GM23248 (cell line): ENCODE results near the gene ADGRD1. TPM values are rescaled to one million over a fixed set of nuclear protein-coding genes. Genes with fewer than 3 reads are reported as not detected.

Experiments used
- DNase-seq: peaks from one replicate; pipeline ENCODE4 v3.0.0-alpha.2; 2015
- H2AFZ ChIP-seq: fragments of 200-600 bp; sonication (generic); 2 replicates; pipeline ENCODE4 v1.6.1; 2016; ENCODE audit warnings: antibody characterized with exemption
- H3F3A ChIP-seq: fragments of 200-600 bp; sonication (generic); 2 replicates; pipeline ENCODE4 v1.6.1; 2016; ENCODE audit warnings: mild to moderate bottlenecking, antibody characterized with exemption, mixed run types; ENCODE audit not compliant: insufficient read depth
- H3K27ac ChIP-seq: fragments of 200-600 bp; sonication (generic); 2 replicates; pipeline ENCODE4 v1.5.1; 2016; ENCODE audit warnings: mild to moderate bottlenecking
- H3K27me3 ChIP-seq: fragments of 200-600 bp; sonication (generic); replicated peaks from 2 replicates; pipeline ENCODE4 v1.6.1; 2016; ENCODE audit warnings: mild to moderate bottlenecking; ENCODE audit not compliant: insufficient read depth
- H3K36me3 ChIP-seq: fragments of 200-600 bp; sonication (generic); 2 replicates; pipeline ENCODE4 v1.6.1; 2016; ENCODE audit warnings: low read depth, mild to moderate bottlenecking
- H3K4me1 ChIP-seq: fragments of 200-600 bp; sonication (generic); 2 replicates; pipeline ENCODE4 v1.6.1; 2016; ENCODE audit warnings: mild to moderate bottlenecking; ENCODE audit not compliant: insufficient read depth
- H3K4me2 ChIP-seq: fragments of 200-600 bp; sonication (generic); one replicate; pipeline ENCODE4 v1.6.1; 2016; ENCODE audit warnings: mild to moderate bottlenecking; ENCODE audit not compliant: unreplicated experiment
- H3K4me3 ChIP-seq: fragments of 200-600 bp; sonication (generic); 2 replicates; pipeline ENCODE4 v1.5.1; 2016; ENCODE audit warnings: mild to moderate bottlenecking
- H3K79me2 ChIP-seq: fragments of 200-600 bp; sonication (generic); 2 replicates; pipeline ENCODE4 v1.6.1; 2016; ENCODE audit warnings: mild to moderate bottlenecking; ENCODE audit not compliant: insufficient read depth
- H3K9ac ChIP-seq: fragments of 200-600 bp; sonication (generic); 2 replicates; pipeline ENCODE4 v1.6.1; 2016; ENCODE audit warnings: mild to moderate bottlenecking
- H3K9me2 ChIP-seq: fragments of 200-600 bp; sonication (generic); 2 replicates; pipeline ENCODE4 v1.6.1; 2016; ENCODE audit warnings: mixed run types, mild to moderate bottlenecking, moderate library complexity; ENCODE audit not compliant: insufficient read depth
- H3K9me3 ChIP-seq: fragments of 200-600 bp; sonication (generic); one replicate; pipeline ENCODE4 v1.6.1; 2017; ENCODE audit warnings: low read depth
- H4K20me1 ChIP-seq: fragments of 200-600 bp; sonication (generic); 2 replicates; pipeline ENCODE4 v1.6.0; 2016; ENCODE audit not compliant: insufficient read depth
- EZH2 ChIP-seq: fragments of 200-600 bp; sonication (generic); IDR thresholded peaks from 2 replicates; pipeline ENCODE4 v1.6.1; 2018; ENCODE audit warnings: antibody characterized with exemption, mild to moderate bottlenecking; ENCODE audit not compliant: insufficient read depth, poor library complexity, severe bottlenecking
- EZH2phosphoT487 ChIP-seq: fragments of 200-600 bp; sonication (generic); IDR thresholded peaks from 2 replicates; pipeline ENCODE4 v1.6.1; 2018; ENCODE audit warnings: antibody characterized with exemption, moderate library complexity, mild to moderate bottlenecking, low read depth; ENCODE audit not compliant: insufficient read depth
- WGBS, 2 experiments: methylation state at CpG; one replicate each; pipeline ENCODE4 v1.1.6; 2015 to 2017; ENCODE audit warnings: low lambda C conversion rate in 2 of 2, low coverage in 1 of 2; ENCODE audit errors: missing lambda C conversion rate in 2 of 2; 5-methylcytosine and 5-hydroxymethylcytosine counted together
- in situ Hi-C: fragments of 300-500 bp; cut with MboI; formaldehyde crosslinking; loops from 2 replicates; pipeline ENCODE4 v1.15.0; 2020
- polyA plus RNA-seq: library from polyadenylated mRNA; unstranded; fragments of >200 nt; fragmentation: Nextera tagmentation; extraction: Ambion mirVana; gene quantifications from 2 replicates; pipeline ENCODE4 v1.2.1, GENCODE V29; 2016
- total RNA-seq: library from RNA; depleted of rRNA; stranded (reverse); fragments of >200 nt; shearing (Covaris generic); gene quantifications from 2 replicates; pipeline ENCODE4 v1.2.3, GENCODE V29; 2014

The ADGRD1 gene
- total and polyA plus RNA-seq, 2 experiments from 2014 or later = 7.9 to 11.2 TPM

DNA sequence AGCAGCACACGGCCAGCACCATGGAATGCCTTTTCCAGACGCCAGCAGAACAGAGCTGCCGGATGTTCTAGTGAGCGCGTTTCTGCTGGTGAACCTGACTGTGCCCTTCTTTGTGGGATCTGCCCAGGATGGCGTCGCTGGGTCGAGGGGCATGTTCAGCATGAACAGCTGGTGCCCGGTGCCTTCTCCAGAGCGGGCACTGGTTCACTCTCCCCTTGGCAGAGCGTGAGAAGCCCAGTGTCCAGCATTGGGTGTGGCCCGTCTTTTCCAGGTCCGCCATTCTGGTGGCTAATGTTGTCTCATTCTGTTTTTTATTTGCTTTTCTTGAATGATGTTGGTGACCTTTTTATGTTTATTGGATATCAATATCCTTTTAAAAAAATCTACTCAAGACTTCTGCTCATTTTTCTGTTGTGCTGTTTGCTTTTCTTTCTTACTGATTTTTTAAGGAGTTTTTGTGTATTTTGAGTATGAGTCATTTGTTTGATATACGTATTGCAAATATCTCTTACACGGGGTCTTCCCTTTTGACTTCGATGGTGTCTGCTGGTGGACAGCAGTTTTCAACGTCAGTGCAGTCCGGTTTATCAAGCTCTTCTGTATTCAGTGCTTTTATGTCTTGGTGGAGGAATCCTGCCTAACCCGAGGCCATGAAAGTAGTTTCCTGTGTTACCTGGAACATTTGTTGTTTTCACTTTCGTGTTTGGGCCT lies 74.3 kb downstream of the ADGRD1 start:
- Histone ChIP-seq H3K4me1 (no peaks in the 10 kb centered on the region), H3K9me3 (no peaks in the 10 kb centered on the region), H3F3A (no peaks in the 10 kb centered on the region), H3K9me2 (no peaks in the 10 kb centered on the region), H3K9ac (no peak overlapping the region), H4K20me1 (no peaks in the 10 kb centered on the region), H3K4me2 (no peak overlapping the region), H3K79me2 (no peaks in the 10 kb centered on the region), H3K4me3 (no peak overlapping the region), H2AFZ (no peak overlapping the region), H3K27ac (no peak overlapping the region), H3K27me3 (no peaks in the 10 kb centered on the region), H3K36me3 (no peaks in the 10 kb centered on the region)
- in situ Hi-C loops = no loop called here
- no peak for TF ChIP-seq EZH2phosphoT487
- no peak for TF ChIP-seq EZH2
- no peak for DNase-seq
- 76 to 79% methylated on average over 20 of the region's 20 CpGs for WGBS, 2 experiments

DNA sequence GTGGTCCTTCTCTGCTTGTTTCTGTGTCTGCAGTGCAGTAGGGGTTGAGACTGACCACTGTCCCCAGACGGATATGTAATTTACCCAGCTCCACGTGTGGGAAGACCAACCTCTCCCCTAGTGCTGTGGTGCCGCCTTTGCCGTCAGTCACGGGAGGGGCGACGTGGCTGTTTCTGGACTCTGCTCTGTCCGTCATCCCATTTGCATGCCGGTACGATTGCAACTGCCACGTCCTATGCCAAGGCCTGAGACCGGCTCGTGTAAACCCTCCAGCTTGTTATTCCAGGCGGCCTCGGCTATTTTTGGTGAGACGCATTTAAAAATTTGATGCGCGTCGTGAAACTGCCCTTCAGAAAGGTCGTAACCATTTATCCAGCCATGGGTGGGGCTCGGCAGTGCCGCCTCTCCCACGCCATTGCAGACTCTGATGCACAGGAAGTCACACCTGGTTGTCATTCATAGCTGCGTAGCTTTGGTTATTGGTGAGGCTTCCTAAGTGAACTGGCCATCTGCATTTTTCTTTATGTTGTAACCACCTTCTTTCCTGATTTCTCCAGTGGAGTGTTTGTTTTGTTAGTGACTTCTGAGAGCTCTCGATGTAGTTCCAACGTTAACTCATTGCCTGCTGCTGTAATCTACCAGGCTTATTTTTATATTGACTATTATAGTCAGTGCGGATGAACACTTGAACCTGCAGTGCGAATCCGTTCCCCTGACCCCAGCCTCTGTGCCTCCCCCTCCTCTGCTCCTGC lies 75.1 kb downstream of the ADGRD1 start:
- TF ChIP-seq EZH2phosphoT487 = no peak
- TF ChIP-seq EZH2 = no peak
- Histone ChIP-seq H3K9me3 (no peaks in the 10 kb centered on the region), H3F3A (no peaks in the 10 kb centered on the region), H4K20me1 (no peaks in the 10 kb centered on the region), H3K4me1 (no peaks in the 10 kb centered on the region), H3K79me2 (no peaks in the 10 kb centered on the region), H3K36me3 (no peaks in the 10 kb centered on the region), H3K9me2 (no peaks in the 10 kb centered on the region), H3K4me3 (no peak overlapping the region), H3K27me3 (no peaks in the 10 kb centered on the region), H2AFZ (no peak overlapping the region), H3K27ac (no peak overlapping the region), H3K9ac (no peak overlapping the region), H3K4me2 (no peak overlapping the region)
- DNase-seq = no peak
- 85 to 88% methylated on average over 29 of the region's 29 CpGs for WGBS, 2 experiments
- in situ Hi-C loops = no loop called here

DNA sequence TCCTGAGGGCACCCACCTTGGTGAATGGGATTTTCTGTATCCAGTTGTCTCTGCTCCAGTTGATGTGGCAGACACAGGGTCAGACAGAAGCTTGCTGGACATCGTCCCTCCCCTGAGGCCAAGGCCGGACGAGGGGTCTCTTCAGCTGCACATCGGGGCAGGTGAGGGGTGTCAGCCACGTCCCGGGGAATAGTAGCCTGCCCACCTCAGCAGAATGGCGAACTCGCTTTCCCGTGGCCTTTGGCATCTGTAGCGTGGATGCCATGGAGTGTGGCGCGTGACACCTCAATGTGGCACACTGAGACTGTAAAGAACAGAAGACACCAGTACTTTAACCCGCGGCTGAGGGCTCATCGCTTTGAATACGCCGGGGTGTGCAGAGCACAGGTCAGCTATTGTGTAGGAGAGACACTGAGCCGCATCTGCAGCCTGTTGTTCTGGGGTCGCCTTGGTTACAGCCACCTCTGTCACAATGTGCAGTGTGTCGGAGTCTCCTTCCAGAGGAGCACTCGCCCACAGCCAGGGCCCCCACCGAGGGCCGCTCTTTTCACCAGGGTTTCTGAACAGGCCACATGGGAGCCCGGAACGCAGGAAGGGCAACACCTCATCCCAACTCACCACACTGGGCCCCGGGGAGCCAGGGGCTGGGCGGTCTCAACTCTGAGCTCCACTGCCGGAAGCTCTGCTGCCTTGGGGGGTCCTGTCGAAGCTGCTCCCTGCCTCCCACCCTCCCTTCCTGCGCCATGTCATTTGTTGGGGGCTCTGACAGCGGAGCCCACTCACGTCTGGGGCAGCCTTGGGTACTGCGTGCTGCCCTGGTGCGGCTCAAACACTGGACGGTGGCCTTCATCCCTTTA lies 77.0 kb downstream of the ADGRD1 start:
- Histone ChIP-seq H3K79me2 (no peaks in the 10 kb centered on the region), H3K9me3 (no peaks in the 10 kb centered on the region)

DNA sequence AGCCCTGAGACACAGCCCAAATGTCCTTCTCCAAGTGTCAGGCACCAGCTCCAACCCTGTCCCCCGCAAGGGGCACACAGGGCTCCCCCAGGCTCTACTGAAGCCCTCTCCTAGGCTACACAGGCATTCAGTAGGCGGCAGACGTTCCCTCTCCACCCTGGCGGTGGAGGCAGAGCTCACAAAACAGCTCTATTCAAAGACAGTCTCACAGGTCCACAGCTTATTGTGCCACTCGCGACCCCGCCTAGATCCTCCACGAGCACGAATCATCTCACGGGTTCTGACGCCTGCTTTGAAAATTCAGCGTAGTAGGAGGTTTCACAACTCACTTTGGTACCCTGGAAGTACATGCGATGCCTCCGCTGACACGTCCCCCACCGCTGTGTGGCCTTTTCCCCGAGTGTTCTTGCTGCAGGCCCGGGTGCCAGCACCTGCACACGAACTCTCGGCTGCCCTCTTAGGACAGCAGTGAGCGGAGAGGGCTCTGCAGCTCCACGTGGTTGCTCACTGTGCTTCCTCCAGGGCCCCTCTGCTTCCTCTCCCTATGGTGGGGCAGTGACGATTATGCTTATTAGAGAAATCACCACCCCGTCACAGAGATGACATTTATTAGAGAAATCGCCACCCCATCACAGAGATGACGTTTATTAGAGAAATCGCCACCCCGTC lies 78.5 kb downstream of the ADGRD1 start:
- 81 to 85% methylated on average over 25 to 28 of the region's 28 CpGs for WGBS, 2 experiments
- no peak for DNase-seq

More for the DNA sequence above, 77.0 kb downstream of the ADGRD1 start:
- H3K4me3 ChIP-seq = no peak overlapping the region
- H3K27ac ChIP-seq = no peak overlapping the region
- no peak for DNase-seq
- no peaks in the 10 kb centered on the region for H3K36me3 ChIP-seq
- in situ Hi-C loops = no loop called here
- H2AFZ ChIP-seq = no peak overlapping the region
- no peaks in the 10 kb centered on the region for H3K4me1 ChIP-seq
- no peaks in the 10 kb centered on the region for H3K27me3 ChIP-seq
- 83 to 87% methylated on average over 30 to 35 of the region's 35 CpGs for WGBS, 2 experiments
- TF ChIP-seq EZH2phosphoT487 (no peak), EZH2 (no peak)
- H3F3A ChIP-seq = no peaks in the 10 kb centered on the region
- H4K20me1 ChIP-seq = no peaks in the 10 kb centered on the region
- H3K9me2 ChIP-seq = no peaks in the 10 kb centered on the region
- H3K9ac ChIP-seq = no peak overlapping the region
- no peak overlapping the region for H3K4me2 ChIP-seq

More for the DNA sequence above, 78.5 kb downstream of the ADGRD1 start:
- Histone ChIP-seq H4K20me1 (no peaks in the 10 kb centered on the region), H3K4me2 (no peak overlapping the region), H3K9me2 (no peaks in the 10 kb centered on the region), H3K27ac (no peak overlapping the region), H3K4me3 (no peak overlapping the region), H2AFZ (no peak overlapping the region), H3K27me3 (no peaks in the 10 kb centered on the region), H3K9me3 (no peaks in the 10 kb centered on the region), H3K36me3 (no peaks in the 10 kb centered on the region), H3F3A (no peaks in the 10 kb centered on the region), H3K4me1 (no peaks in the 10 kb centered on the region), H3K9ac (no peak overlapping the region), H3K79me2 (no peaks in the 10 kb centered on the region)
- in situ Hi-C loops = no loop called here
- TF ChIP-seq EZH2phosphoT487 (no peak), EZH2 (no peak)
